Naive thymus-derived CD8-positive, alpha-beta T cell (primary cell): ENCODE data around the gene PRPF40B. TPM values are rescaled to one million over a fixed set of nuclear protein-coding genes. Genes with fewer than 3 reads are reported as not detected.
A peak's percentile ranks its signal among the peaks of the same experiment; 100 is the strongest.

ENCODE experiments used
- ATAC-seq, 2 donors: fragments of 150-1000 bp; cut with Tn5 transposase in 1 of 2; sonication (Bioruptor Pico), chemical (Tn5 transposase) in 1 of 2; 1 replicate in 1 of 2; 2 replicates in 1 of 2; pipeline ENCODE4 v1.10.0; 2021; ENCODE audit warnings: mild to moderate bottlenecking in 2 of 2, moderate library complexity in 2 of 2
- POLR2A ChIA-PET: fragments of 350-600 bp; sonication (Branson Sonifier 250); formaldehyde crosslinking; loops from one replicate; lab custom pipeline; 2021; ENCODE audit warnings: antibody characterized with exemption; lab: Charles Lee
- DNase-seq, 10 donors: peaks; one replicate each; pipeline versions ENCODE4 v3.0.0 to v3.0.0-alpha.2; 2020 to 2022
- H3K27ac Mint-ChIP-seq, 10 donors: one replicate each; pipeline ENCODE4 v1.8.0; 2020 to 2022; ENCODE audit warnings: mild to moderate bottlenecking in 10 of 10, mixed read lengths in 10 of 10, moderate library complexity in 4 of 10, inconsistent platforms in 1 of 10
- H3K27me3 Mint-ChIP-seq, 5 donors: one replicate each; pipeline ENCODE4 v1.8.0; 2021 to 2022; ENCODE audit warnings: mixed read lengths in 5 of 5
- H3K36me3 Mint-ChIP-seq, 3 donors: one replicate each; pipeline ENCODE4 v1.8.0; 2020 to 2022; ENCODE audit warnings: mixed read lengths in 3 of 3, mild to moderate bottlenecking in 2 of 3, inconsistent platforms in 1 of 3
- H3K4me1 Mint-ChIP-seq, 4 donors: one replicate each; pipeline ENCODE4 v1.8.0; 2021 to 2022; ENCODE audit warnings: mixed read lengths in 4 of 4
- H3K4me3 Mint-ChIP-seq, 10 donors: one replicate each; pipeline ENCODE4 v1.8.0; 2020 to 2022; ENCODE audit warnings: mild to moderate bottlenecking in 10 of 10, mixed read lengths in 10 of 10, moderate library complexity in 6 of 10, inconsistent platforms in 1 of 10
- H3K9me3 Mint-ChIP-seq, 9 donors: one replicate each; pipeline ENCODE4 v1.8.0; 2020 to 2022; ENCODE audit warnings: mixed read lengths in 9 of 9, mild to moderate bottlenecking in 3 of 9, inconsistent platforms in 1 of 9, moderate library complexity in 1 of 9
- polyA plus RNA-seq, 3 donors: library from polyadenylated mRNA; unstranded; fragments of 300-500 nt; fragmentation: Illumina TruSeq; gene quantifications; one replicate each; pipeline ENCODE4 v1.2.3, GENCODE V29; 2021
- total RNA-seq, 8 experiments: library from RNA in 2 of 8; stranded (reverse) in 2 of 8; gene quantifications; one replicate each; pipeline ENCODE4 v1.2.3 and lab custom pipeline; 2021 to 2026

Gene PRPF40B
- total and polyA plus RNA-seq, 5 experiments from 2014 or later = 1.5 to 16.7 (median 4.0) TPM

DNA sequence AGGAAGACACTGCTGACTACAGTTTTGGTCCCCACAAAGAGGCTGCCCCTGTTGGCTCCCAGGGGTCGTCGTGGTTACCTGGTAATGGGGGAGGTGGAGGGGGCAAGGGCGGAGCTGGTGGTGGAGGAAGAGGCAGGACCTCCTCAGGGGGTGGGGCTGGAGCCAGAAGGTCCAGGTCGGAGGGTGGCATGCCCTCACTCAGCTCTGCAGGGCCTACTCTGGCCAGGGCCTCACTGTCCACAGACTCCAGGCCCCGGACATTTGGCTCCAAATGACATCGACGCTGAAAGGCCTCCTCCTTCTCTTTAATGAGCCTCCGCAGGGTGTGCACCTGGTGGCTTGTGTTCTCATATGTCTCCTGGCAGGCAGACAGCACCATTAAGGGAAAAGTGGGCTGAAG lies 28.5 kb downstream of the PRPF40B start:
- peaks cover 20 to 78% (median 39%) of the 10 kb centered on the region in 4 donors for H3K4me1 Mint-ChIP-seq
- H3K36me3 Mint-ChIP-seq = peaks cover 0 to 45% (median 8%) of the 10 kb centered on the region in 3 donors
- H3K27me3 Mint-ChIP-seq = no peaks in the 10 kb centered on the region
- no peaks in the 10 kb centered on the region for H3K9me3 Mint-ChIP-seq
- ATAC-seq (no peak), DNase-seq (no peak)
- peak overlapping the region in 6 of 10 donors; percentile 4 to 49 (median 19) for H3K27ac Mint-ChIP-seq
- H3K4me3 Mint-ChIP-seq = no peak overlapping the region
- POLR2A ChIA-PET = interaction anchor here (1.5 to 2.0 kb wide), 2 partner anchors 11 to 23 kb away, joined by 4 to 5 read pairs; no protein-coding TSS in a partner anchor

DNA sequence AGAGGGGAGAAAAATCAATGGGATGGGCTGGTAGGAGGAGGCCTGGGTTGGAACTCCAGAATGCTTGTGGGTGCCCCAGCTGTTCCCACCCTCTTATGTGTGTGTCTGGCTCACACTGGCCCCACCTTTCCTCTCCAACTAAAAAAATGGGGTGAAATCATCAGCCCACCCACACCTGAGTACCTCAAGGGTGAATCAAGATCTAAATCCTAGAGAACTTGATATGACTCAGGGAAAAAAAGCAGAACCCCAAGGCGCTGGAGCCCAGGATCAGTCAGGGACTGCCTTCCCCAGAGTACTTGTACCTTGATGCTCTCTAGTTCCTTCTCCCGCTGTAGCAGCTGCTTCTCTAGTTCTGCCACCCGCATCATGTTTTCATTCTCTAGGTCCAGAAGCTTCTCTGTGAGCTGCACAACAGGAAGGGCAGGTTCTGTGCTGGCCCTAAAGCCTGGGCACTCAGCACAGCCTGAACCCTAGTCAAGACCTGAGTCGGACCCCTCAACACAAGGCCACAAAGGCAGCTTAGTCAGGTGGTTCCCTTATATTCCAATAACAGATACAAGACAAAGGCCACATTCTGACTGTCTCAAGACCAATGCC lies 29.7 kb downstream of the PRPF40B start:
- H3K36me3 Mint-ChIP-seq = peaks cover 5 to 47% (median 9%) of the 10 kb centered on the region in 3 donors
- POLR2A ChIA-PET = interaction anchor here (2.1 kb wide), 1 partner anchor 54 kb away, joined by 8 read pairs; the partner anchor contains the start of gene FMNL3

DNA sequence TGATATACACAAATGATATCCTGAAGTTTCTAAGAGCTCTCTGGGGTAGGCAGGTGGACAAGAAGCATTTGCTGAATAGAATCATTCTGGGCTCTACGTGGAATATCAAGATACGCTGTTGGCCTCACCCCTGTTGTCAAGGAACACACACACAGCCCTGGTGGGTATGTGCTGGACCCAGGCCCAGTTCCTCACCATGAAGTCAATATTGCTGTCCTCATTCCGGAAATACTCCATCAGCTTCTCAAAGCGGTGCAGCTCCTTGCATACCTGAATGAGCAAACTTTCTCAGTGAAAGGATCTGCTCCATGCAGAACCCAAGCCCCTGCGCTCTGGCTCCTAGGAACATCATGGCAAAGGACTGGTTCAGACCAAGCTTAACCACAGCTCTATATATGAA lies 31.4 kb downstream of the PRPF40B start:
- no peak for DNase-seq
- Mint-ChIP-seq H3K27ac (peak overlapping the region in 4 of 10 donors; percentile 25 to 72 (median 49)), H3K27me3 (no peaks in the 10 kb centered on the region), H3K4me1 (peaks cover 22 to 72% (median 35%) of the 10 kb centered on the region in 4 donors), H3K4me3 (no peak overlapping the region), H3K36me3 (peaks cover 7 to 48% (median 17%) of the 10 kb centered on the region in 3 donors), H3K9me3 (no peaks in the 10 kb centered on the region)
- ATAC-seq = no peak
- POLR2A ChIA-PET = interaction anchor here (0.6 to 3.6 kb wide), 6 partner anchors 8 to 52 kb away, joined by 3 to 23 read pairs (median 5); partner anchors contain the start of gene FMNL3

More for the DNA sequence above, 29.7 kb downstream of the PRPF40B start:
- H3K9me3 Mint-ChIP-seq = no peaks in the 10 kb centered on the region
- H3K4me3 Mint-ChIP-seq = no peak overlapping the region
- no peaks in the 10 kb centered on the region for H3K27me3 Mint-ChIP-seq
- peaks cover 26 to 80% (median 43%) of the 10 kb centered on the region in 4 donors for H3K4me1 Mint-ChIP-seq
- ATAC-seq = no peak
- DNase-seq = no peak
- peak overlapping the region in 2 of 10 donors; percentile 2 to 42 for H3K27ac Mint-ChIP-seq

DNA sequence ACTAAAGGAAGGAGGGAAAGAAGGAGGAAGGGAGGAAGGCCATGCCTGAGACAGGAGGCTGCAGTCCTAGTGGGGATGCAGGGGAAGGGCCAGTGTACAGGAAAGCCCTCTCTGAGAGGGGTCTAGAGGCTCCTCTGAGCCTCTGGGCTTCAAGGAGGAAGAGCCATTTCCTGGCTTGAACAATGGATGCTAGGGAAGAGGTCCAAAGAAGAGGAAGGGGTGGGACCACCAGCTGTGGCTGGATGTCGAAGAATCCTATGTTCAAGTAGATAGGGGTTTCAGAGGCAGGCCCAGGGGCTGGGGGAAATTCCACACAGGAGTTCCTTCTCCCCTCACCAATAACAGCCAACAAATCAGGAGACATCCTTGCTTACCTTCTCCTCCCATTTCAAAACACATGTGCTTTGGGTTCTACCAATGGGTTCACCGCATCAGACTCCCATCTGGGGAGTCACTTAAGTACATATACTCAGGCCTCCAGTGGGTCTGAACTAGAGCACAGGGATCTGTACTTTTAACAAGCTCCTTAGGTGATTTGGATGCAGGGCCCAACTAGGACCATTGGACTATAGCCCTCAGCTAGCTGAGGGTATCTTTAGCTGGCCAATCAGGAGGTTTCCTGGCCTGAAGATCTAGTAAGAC lies 32.4 kb downstream of the PRPF40B start:
- peak overlapping the region in 8 of 10 donors; percentile 27 to 68 (median 58) for H3K4me3 Mint-ChIP-seq
- H3K9me3 Mint-ChIP-seq = no peaks in the 10 kb centered on the region
- peaks cover 7 to 38% (median 20%) of the 10 kb centered on the region in 3 donors for H3K36me3 Mint-ChIP-seq
- DNase-seq (no peak), ATAC-seq (peak in 1 of 2 donors; percentile 17)
- peak overlapping the region in 9 of 10 donors; percentile 20 to 90 (median 80) for H3K27ac Mint-ChIP-seq
- POLR2A ChIA-PET = interaction anchor here (0.6 to 3.6 kb wide), 6 partner anchors 9 to 509 kb away, joined by 3 to 23 read pairs (median 4); partner anchors contain the start of gene FMNL3
- H3K4me1 Mint-ChIP-seq = peaks cover 25 to 75% (median 41%) of the 10 kb centered on the region in 4 donors
- no peaks in the 10 kb centered on the region for H3K27me3 Mint-ChIP-seq

DNA sequence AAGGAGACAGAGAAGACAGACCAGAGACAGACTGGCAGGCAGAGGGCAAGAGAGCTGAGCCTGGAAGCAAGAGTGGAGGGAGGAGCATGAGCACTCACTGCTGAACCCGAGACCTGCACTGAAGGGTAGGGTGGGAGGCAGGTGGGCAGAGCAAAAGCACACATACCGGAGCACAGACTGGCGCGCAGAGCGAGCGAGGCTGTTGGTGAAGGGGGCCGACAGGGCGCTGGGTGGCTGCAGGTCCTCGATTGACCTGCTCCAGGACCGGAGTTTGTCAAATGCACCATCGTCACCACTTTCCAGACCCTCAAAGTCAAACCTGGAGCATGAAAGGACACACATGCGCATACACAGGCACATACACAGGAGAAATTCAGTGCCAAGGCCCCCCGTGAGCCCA lies 34.9 kb downstream of the PRPF40B start:
- ATAC-seq (no peak), DNase-seq (no peak)
- POLR2A ChIA-PET = interaction anchor here (1.2 kb wide), 1 partner anchor 13 kb away, joined by 3 read pairs; no protein-coding TSS in a partner anchor
- Mint-ChIP-seq H3K4me3 (peak overlapping the region in 1 of 10 donors; percentile 23), H3K4me1 (peaks cover 45 to 84% (median 64%) of the 10 kb centered on the region in 4 donors), H3K27me3 (no peaks in the 10 kb centered on the region), H3K36me3 (peaks cover 13 to 36% (median 32%) of the 10 kb centered on the region in 3 donors), H3K27ac (peak overlapping the region in 9 of 10 donors; percentile 21 to 90 (median 75)), H3K9me3 (peaks cover 0 to 3% (median 0%) of the 10 kb centered on the region in 9 donors)

DNA sequence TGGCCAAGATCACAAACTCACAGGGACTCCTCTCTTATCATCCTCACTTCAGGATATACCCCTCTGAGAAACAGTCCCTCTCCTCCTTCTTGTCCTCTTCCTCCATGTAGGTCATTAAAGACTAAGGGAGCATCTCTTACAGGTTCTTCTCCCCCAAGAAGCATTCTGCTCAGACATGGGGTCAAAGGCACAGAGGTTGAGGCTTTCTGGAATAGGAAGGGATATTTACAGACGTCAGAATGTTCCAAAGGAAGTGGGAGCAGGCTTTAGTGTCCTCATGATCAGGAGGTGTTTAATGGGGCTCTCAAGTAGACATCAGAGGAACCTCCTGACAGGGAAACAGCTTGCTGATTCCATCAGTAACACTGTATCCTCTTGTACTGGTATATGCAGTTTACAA lies 36.4 kb downstream of the PRPF40B start:
- ATAC-seq (no peak), DNase-seq (no peak)
- POLR2A ChIA-PET = interaction anchor here (2.3 to 4.7 kb wide), 2 partner anchors 10 to 13 kb away, joined by 11 to 73 read pairs; no protein-coding TSS in a partner anchor
- no peaks in the 10 kb centered on the region for H3K27me3 Mint-ChIP-seq
- peaks cover 53 to 90% (median 76%) of the 10 kb centered on the region in 4 donors for H3K4me1 Mint-ChIP-seq
- peaks cover 13 to 30% (median 24%) of the 10 kb centered on the region in 3 donors for H3K36me3 Mint-ChIP-seq
- peak overlapping the region in 5 of 10 donors; percentile 5 to 99 (median 56) for H3K27ac Mint-ChIP-seq
- peaks cover 0 to 3% (median 0%) of the 10 kb centered on the region in 9 donors for H3K9me3 Mint-ChIP-seq
- no peak overlapping the region for H3K4me3 Mint-ChIP-seq

DNA sequence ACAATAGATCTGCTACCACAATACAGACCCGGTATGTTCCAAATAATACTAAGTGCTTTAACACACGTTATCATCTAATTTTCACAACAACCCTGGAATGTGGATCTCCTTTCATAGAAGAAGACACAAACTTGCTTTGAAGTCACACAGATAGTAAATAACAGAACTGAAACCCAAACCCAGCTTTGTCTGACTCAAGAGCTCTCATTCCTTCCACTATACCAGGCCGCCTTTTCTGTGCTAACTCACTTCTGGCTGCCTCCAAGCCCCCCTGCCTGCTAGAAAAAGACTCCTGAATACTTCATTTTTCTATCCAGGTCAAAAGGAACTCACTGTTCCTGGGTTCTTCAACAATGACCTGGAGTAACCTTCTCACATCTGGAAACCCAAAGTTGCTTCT lies 37.8 kb downstream of the PRPF40B start:
- Mint-ChIP-seq H3K27ac (peak overlapping the region in 9 of 10 donors; percentile 92 to 99 (median 98)), H3K4me1 (peaks cover 59 to 90% (median 80%) of the 10 kb centered on the region in 4 donors)
- no peak for DNase-seq

DNA sequence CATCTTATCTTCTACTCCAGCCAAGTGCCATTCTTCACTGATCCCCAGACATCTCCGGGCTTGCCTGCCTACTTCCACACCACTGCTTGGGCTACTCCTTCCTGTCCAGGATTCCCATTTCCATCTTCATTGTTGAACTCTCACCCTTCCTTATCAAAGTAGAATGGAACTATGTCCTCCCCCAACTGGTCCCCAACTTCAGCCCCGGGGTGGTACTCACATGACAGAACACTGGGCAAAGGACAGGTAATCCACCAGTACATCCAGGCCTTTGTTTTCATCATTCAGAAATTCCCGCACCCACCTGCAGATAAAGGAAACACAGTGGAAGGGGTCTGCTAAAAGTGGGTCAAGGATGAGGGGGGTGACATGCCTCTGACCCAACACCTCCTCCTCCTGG lies 38.4 kb downstream of the PRPF40B start:
- peak overlapping the region; percentile 92 to 99 (median 98) for H3K27ac Mint-ChIP-seq
- peaks cover 13 to 35% (median 32%) of the 10 kb centered on the region in 3 donors for H3K36me3 Mint-ChIP-seq
- peaks cover 0 to 3% (median 0%) of the 10 kb centered on the region in 9 donors for H3K9me3 Mint-ChIP-seq
- POLR2A ChIA-PET = interaction anchor here (1.1 to 4.7 kb wide), 6 partner anchors 11 to 165 kb away, joined by 3 to 73 read pairs (median 11); partner anchors contain the start of gene FMNL3
- H3K4me1 Mint-ChIP-seq = peaks cover 55 to 88% (median 79%) of the 10 kb centered on the region in 4 donors
- ATAC-seq (no peak), DNase-seq (no peak)
- no peaks in the 10 kb centered on the region for H3K27me3 Mint-ChIP-seq
- H3K4me3 Mint-ChIP-seq = peak overlapping the region in 9 of 10 donors; percentile 78 to 88 (median 84)

More for the DNA sequence above, 37.8 kb downstream of the PRPF40B start:
- peak overlapping the region in 9 of 10 donors; percentile 52 to 88 (median 84) for H3K4me3 Mint-ChIP-seq
- peaks cover 0 to 3% (median 0%) of the 10 kb centered on the region in 9 donors for H3K9me3 Mint-ChIP-seq
- H3K27me3 Mint-ChIP-seq = no peaks in the 10 kb centered on the region
- H3K36me3 Mint-ChIP-seq = peaks cover 13 to 33% (median 28%) of the 10 kb centered on the region in 3 donors
- ATAC-seq = no peak
- POLR2A ChIA-PET = interaction anchor here (2.3 to 4.7 kb wide), 2 partner anchors 11 kb away, joined by 11 to 73 read pairs; no protein-coding TSS in a partner anchor

DNA sequence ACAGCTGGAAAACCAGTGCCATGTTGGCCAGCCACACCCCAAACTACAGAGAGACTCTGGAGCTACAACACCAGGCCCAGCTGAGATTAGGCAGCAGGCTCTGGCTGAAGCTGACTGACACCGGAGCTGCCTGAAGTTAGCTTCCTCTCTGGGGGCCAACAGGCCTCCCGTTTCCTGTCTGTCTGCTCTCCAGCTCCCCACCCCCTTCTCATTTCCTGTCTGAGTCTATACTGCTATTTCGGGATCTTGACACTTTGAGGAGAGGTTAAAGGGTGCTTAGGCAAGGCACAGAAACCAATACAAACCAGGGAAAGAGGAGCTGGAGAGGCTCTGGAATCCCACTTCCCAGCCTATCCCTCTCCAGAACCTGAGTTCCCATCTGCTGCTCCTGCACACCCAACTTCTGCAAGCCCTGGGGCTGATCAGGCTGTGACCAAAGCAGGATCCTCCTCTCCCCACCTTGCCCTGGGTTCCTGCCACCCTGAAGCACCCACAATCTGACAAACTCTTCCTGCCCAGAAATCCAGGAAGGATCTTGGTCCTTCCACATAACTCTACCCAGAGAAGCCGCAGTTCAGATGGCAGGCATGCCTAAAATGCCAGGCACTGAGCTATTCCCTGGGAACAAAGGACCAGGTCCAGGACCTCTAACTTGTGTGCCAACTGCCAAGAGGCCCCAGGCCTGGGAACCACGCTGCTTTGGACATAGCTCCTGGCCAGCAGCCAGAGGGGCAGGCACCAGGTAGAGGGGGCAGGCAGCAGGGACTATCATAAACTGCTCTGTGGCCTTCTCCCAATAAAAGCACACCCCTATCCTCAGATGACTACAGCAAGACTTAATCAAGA lies 39.9 kb downstream of the PRPF40B start:
- peaks cover 56 to 88% (median 83%) of the 10 kb centered on the region in 4 donors for H3K4me1 Mint-ChIP-seq
- POLR2A ChIA-PET = interaction anchor here (0.6 to 4.7 kb wide), 19 partner anchors 9 to 296 kb away, joined by 3 to 73 read pairs (median 4); partner anchors contain the start of genes BCDIN3D, FMNL3, PRPF40B and SPATS2

DNA sequence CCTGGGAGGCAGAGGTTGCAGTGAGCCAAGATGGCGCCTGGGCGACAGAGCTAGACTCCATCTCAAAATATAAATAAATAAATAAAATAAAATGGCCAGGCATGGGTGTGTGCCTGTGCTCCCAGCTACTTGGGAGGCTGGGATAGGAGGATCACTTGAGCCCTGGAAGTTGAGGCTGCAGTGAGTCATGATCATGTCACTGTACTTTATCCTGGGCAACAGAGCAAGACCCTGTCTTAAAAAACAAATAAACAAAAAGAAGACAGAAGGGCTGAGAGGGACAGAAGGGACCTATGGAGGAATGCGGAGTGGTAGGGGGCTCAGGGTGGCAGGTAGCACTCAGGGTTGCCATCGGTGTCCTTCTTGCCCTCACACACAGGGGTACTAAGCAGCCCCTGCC lies 40.8 kb downstream of the PRPF40B start:
- Mint-ChIP-seq H3K4me3 (peak overlapping the region in 6 of 10 donors; percentile 14 to 88 (median 70)), H3K4me1 (peaks cover 60 to 92% (median 90%) of the 10 kb centered on the region in 4 donors), H3K27me3 (no peaks in the 10 kb centered on the region), H3K27ac (peak overlapping the region; percentile 67 to 99 (median 96)), H3K36me3 (peaks cover 6 to 29% (median 18%) of the 10 kb centered on the region in 3 donors), H3K9me3 (peaks cover 0 to 3% (median 0%) of the 10 kb centered on the region in 9 donors)
- POLR2A ChIA-PET = interaction anchor here (0.6 to 4.7 kb wide), 7 partner anchors 8 to 168 kb away, joined by 3 to 73 read pairs (median 7); partner anchors contain the start of genes FMNL3 and PRPF40B
- DNase-seq (no peak), ATAC-seq (no peak)

More for the DNA sequence above, 39.9 kb downstream of the PRPF40B start:
- Mint-ChIP-seq H3K9me3 (peaks cover 0 to 3% (median 0%) of the 10 kb centered on the region in 9 donors), H3K4me3 (peak overlapping the region; percentile 71 to 88 (median 84)), H3K27me3 (no peaks in the 10 kb centered on the region), H3K27ac (peak overlapping the region; percentile 92 to 99 (median 98)), H3K36me3 (peaks cover 6 to 33% (median 25%) of the 10 kb centered on the region in 3 donors)
- ATAC-seq = peak; percentile 98 to 100
- DNase-seq = peak; percentile 50 to 91 (median 72)
